ENCODE results near the gene ZNG1A. TPM values are rescaled to one million over a fixed set of nuclear protein-coding genes. Genes with fewer than 3 reads are reported as not detected.
"Not testable (repeated sequence)": the region's sequence is repeated elsewhere in the genome, so short reads cannot be mapped to it uniquely, and the experiment has no call there.

ZNG1A gene
- 10 to 100 TPM; 33.4 to 56.6 TPM for total RNA-seq

DNA sequence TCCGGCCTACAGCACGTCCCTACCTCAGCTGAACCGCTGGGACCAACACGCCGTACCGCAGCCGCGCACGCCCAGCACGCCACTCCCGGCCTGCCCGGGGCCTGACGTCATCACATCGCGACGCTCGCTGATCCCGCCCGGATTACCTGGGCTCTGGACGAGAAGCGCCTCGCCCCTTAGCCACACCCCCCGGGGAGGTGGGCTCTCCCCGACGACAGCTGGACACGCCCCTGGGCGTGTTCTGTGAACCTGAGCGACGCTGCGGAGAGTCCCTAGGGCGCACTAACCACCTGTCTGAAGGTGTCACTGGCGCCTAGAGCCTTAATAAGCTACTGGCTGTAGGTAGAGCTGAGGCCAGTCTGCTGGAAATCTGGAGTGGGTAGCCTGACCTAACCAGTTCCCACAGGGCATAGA lies at the start of gene ZNG1A:
Gene ZNG1A, minus strand, starts transcription at position 87 of the 414 bp plus-strand sequence. CDS start 87 bp downstream, outside the sequence.
- H3K36me3 Mint-ChIP-seq; H3K27me3 Mint-ChIP-seq; H3K4me1 Mint-ChIP-seq (ENCODE audit: low read depth in 2 of 2); H3K9me3 Mint-ChIP-seq; ATAC-seq: not testable (repeated sequence)
- DNase-seq (ENCODE audit: low spot score), result peak; percentile 79
- Mint-ChIP-seq H3K4me3 (peak within 1 kb of the TSS; percentile 94), H3K27ac (peak within 1 kb of the TSS; percentile 68 to 92)

- Mint-ChIP-seq H3K4me3 (no peak overlapping the region), H3K9me3 (no peaks in the 10 kb centered on the region), H3K4me1 (ENCODE audit: low read depth in 2 of 2) (peaks cover 22% of the 10 kb centered on the region in 2 donors), H3K27me3 (no peaks in the 10 kb centered on the region), H3K27ac (no peak overlapping the region), H3K36me3 (peaks cover 13% of the 10 kb centered on the region)
- DNase-seq (ENCODE audit: low spot score) (no peak), ATAC-seq (no peak)
These were observed 49.0 kb upstream of the ZNG1A start for GRCh38 chr9:227860-228259.

DNA sequence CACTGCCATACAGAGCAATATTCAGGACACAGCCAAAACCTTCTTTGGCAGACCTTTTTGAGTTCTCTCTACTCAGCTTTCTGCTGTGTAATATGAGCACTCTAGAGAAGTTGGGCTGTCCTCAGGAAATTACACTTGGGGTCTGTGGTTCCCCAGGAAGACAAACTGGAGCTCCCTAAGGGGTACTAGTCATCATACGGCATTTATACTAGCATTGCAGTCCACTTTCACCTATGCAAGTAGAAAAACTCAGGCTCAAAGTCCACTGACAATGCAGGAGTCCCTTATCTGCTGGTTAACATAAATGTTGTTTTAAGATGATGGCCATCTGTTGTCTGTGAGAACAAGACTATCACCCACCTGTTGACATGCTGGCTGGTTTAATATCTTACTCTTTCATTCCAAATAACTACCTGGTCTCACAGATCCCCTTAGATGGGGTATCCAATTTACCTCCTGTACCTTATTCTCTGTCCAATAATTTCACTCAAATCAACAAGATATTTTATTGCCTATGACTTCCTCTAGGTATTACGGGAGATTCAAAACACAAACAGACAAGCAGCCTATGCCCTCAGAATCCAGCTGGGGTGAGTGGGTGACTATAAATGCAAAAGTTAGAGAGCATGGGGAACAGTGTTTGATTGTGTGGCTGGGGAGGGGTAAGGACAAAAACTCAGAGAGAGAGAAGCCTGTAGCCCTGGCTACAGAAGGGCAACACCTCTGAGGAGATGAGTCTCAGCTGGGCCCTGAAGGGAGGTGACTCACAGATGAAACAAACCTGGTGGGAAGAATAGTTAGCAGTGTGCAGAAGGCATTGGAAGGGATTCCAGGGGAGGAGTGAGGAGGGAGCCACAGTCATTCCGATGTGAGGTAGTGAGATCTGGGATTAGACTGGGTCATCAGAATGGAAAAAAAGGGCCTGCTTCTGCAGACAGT lies 46.0 kb upstream of the ZNG1A start:
- peak; percentile 71 for DNase-seq (ENCODE audit: low spot score)
- peak; percentile 77 to 85 for ATAC-seq
- no peak overlapping the region for H3K27ac Mint-ChIP-seq
- H3K9me3 Mint-ChIP-seq, result no peaks in the 10 kb centered on the region
- peaks cover 33 to 37% of the 10 kb centered on the region in 2 donors for H3K4me1 Mint-ChIP-seq (ENCODE audit: low read depth in 2 of 2)
- H3K27me3 Mint-ChIP-seq, result no peaks in the 10 kb centered on the region
- peaks cover 7% of the 10 kb centered on the region for H3K36me3 Mint-ChIP-seq
- H3K4me3 Mint-ChIP-seq, result no peak overlapping the region

DNA sequence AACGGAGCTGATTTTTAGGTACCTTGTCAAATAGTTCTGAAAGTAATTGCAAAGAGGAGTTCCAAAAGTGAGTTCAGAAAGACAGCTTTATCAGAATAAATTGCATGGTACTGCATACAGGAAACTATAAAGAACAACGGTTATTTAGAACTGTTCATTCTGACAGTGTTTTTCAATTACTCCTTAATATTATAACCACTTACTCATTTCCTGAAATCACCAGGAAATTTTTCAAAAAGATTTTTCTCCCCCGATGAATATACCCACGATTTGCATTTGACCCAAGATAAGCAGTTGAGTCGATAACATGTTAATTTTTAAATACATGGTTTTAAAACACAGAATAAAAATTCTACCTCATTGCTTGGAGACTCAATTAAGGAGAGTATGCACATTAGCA lies 45.2 kb upstream of the ZNG1A start:
- Mint-ChIP-seq H3K27ac (no peak overlapping the region), H3K4me3 (no peak overlapping the region), H3K27me3 (no peaks in the 10 kb centered on the region), H3K4me1 (ENCODE audit: low read depth in 2 of 2) (peaks cover 30 to 34% of the 10 kb centered on the region in 2 donors), H3K36me3 (peaks cover 7% of the 10 kb centered on the region), H3K9me3 (no peaks in the 10 kb centered on the region)
- DNase-seq (ENCODE audit: low spot score) (no peak), ATAC-seq (no peak)

GRCh38 chr9:223152-223551 lies 44.3 kb upstream of the ZNG1A start:
- no peaks in the 10 kb centered on the region for H3K9me3 Mint-ChIP-seq
- ATAC-seq (no peak), DNase-seq (ENCODE audit: low spot score) (no peak)
- peak overlapping the region; percentile 77 for H3K4me3 Mint-ChIP-seq
- peaks cover 7% of the 10 kb centered on the region for H3K36me3 Mint-ChIP-seq
- peak overlapping the region in 1 of 2 donors; percentile 83 for H3K27ac Mint-ChIP-seq
- no peaks in the 10 kb centered on the region for H3K27me3 Mint-ChIP-seq
- H3K4me1 Mint-ChIP-seq (ENCODE audit: low read depth in 2 of 2), result peaks cover 28 to 31% of the 10 kb centered on the region in 2 donors

GRCh38 chr9:221989-222776 lies 43.3 kb upstream of the ZNG1A start:
- Mint-ChIP-seq H3K27ac (peak overlapping the region in 1 of 2 donors; percentile 83), H3K9me3 (no peaks in the 10 kb centered on the region), H3K4me3 (peak overlapping the region; percentile 77), H3K27me3 (no peaks in the 10 kb centered on the region), H3K4me1 (ENCODE audit: low read depth in 2 of 2) (peaks cover 27 to 29% of the 10 kb centered on the region in 2 donors), H3K36me3 (no peaks in the 10 kb centered on the region)
- peak; percentile 50 to 82 for ATAC-seq
- DNase-seq (ENCODE audit: low spot score), result peak; percentile 68

- Mint-ChIP-seq H3K4me1 (ENCODE audit: low read depth in 2 of 2) (peaks cover 40 to 41% of the 10 kb centered on the region in 2 donors), H3K27ac (peak overlapping the region in 1 of 2 donors; percentile 68), H3K9me3 (no peaks in the 10 kb centered on the region), H3K4me3 (no peak overlapping the region), H3K27me3 (no peaks in the 10 kb centered on the region), H3K36me3 (no peaks in the 10 kb centered on the region)
- no peak for DNase-seq (ENCODE audit: low spot score)
- no peak for ATAC-seq
These were observed 41.0 kb upstream of the ZNG1A start for GRCh38 chr9:219670-220365.

DNA sequence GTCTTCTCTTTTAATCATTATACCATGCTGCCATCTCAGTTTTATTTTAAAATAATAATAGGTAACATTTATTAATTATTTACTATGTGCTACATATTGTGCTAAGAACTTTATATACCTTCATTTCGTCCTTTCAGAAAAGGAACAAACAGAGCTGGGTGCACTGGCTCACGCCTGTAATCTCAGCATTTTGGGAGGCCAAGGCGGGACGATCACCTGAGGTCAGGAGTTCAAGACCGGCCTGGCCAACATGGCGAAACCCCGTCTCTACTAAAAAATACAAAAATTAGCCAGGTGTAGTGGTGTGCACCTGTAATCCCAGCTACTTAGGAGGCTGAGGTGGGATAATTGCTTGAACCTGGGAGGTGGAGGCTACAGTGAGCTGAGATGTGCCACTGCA lies 40.2 kb upstream of the ZNG1A start:
- not testable (repeated sequence) for H3K36me3 Mint-ChIP-seq; ATAC-seq; H3K27me3 Mint-ChIP-seq; H3K9me3 Mint-ChIP-seq; DNase-seq (ENCODE audit: low spot score); H3K27ac Mint-ChIP-seq; H3K4me3 Mint-ChIP-seq
- peaks cover 40 to 41% of the 10 kb centered on the region in 2 donors for H3K4me1 Mint-ChIP-seq (ENCODE audit: low read depth in 2 of 2)

DNA sequence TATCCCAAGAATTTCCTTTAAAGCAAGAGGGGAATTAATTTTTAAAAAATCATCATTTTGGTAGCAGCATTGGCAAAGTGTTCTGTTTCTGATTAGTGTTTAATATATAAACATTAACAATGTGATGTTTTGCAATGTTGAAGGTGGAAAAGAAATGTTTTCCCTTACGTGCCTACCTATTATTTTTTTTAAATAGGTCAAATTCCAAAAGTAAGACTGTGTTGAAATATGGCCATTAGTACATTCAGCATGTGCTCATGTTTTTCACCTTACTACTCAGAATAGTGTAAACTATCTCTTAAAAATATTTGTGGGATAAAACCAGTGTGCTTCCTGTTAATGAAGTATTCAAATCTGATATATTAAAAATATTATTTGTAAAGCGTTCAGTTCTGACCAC lies 39.1 kb upstream of the ZNG1A start:
- Mint-ChIP-seq H3K36me3 (no peaks in the 10 kb centered on the region), H3K27ac (no peak overlapping the region), H3K9me3 (no peaks in the 10 kb centered on the region), H3K27me3 (no peaks in the 10 kb centered on the region), H3K4me1 (ENCODE audit: low read depth in 2 of 2) (peaks cover 37% of the 10 kb centered on the region in 2 donors), H3K4me3 (no peak overlapping the region)
- DNase-seq (ENCODE audit: low spot score), result no peak
- ATAC-seq, result no peak

DNA sequence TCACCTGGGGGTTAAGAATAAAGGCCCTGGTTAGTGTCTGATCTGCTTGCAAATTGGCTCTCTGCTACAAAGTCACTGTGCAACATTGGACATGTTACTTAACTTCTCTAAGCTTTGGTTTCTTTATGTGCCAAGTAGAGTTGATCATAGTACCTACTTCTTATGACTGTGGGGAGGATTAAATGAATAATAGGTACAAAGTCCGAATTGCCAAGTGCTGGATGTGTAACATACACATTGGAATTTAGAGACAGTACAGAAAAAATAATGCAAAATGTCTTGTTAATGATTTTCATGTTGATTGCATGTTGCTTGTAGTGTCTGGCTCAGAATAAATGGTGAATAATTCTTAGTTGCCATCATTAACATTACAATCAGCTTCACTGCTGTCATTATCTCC lies 38.0 kb upstream of the ZNG1A start:
- H3K27me3 Mint-ChIP-seq, result no peaks in the 10 kb centered on the region
- H3K4me3 Mint-ChIP-seq, result peak overlapping the region; percentile 87
- H3K4me1 Mint-ChIP-seq (ENCODE audit: low read depth in 2 of 2), result peaks cover 26% of the 10 kb centered on the region in 2 donors
- DNase-seq (ENCODE audit: low spot score) (no peak), ATAC-seq (no peak)
- H3K9me3 Mint-ChIP-seq, result no peaks in the 10 kb centered on the region
- H3K36me3 Mint-ChIP-seq, result no peaks in the 10 kb centered on the region
- peak overlapping the region in 1 of 2 donors; percentile 49 for H3K27ac Mint-ChIP-seq

DNA sequence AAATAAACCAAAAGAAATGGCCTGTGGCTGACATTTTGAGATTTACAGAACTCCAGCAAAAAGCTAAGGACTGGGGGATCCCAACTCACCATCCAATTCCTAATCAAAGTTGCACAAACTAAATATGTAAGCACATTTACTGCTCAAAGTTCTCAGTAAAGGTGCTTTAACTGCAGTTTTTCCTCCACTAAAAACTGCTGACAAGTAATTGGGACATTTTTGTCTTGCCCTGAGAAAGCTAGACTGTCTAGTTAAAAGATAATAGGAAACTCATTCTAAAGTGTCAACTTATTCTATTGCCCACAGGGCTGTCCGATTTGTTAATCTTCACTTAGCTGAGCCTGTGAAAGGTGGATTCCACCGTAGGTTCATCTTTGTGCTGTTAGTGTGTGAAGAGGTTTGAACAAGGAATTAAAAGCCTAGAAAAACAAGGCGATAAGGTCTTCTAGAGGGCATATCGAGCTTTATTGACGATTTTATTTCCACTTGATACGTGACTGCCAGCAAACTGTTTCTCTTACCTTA lies 36.8 kb upstream of the ZNG1A start:
- DNase-seq (ENCODE audit: low spot score), result no peak
- H3K9me3 Mint-ChIP-seq, result no peaks in the 10 kb centered on the region
- no peak for ATAC-seq
- peak overlapping the region; percentile 87 for H3K4me3 Mint-ChIP-seq
- no peaks in the 10 kb centered on the region for H3K27me3 Mint-ChIP-seq
- no peaks in the 10 kb centered on the region for H3K36me3 Mint-ChIP-seq
- H3K4me1 Mint-ChIP-seq (ENCODE audit: low read depth in 2 of 2), result peaks cover 22 to 26% of the 10 kb centered on the region in 2 donors
- peak overlapping the region; percentile 51 to 60 for H3K27ac Mint-ChIP-seq

DNA sequence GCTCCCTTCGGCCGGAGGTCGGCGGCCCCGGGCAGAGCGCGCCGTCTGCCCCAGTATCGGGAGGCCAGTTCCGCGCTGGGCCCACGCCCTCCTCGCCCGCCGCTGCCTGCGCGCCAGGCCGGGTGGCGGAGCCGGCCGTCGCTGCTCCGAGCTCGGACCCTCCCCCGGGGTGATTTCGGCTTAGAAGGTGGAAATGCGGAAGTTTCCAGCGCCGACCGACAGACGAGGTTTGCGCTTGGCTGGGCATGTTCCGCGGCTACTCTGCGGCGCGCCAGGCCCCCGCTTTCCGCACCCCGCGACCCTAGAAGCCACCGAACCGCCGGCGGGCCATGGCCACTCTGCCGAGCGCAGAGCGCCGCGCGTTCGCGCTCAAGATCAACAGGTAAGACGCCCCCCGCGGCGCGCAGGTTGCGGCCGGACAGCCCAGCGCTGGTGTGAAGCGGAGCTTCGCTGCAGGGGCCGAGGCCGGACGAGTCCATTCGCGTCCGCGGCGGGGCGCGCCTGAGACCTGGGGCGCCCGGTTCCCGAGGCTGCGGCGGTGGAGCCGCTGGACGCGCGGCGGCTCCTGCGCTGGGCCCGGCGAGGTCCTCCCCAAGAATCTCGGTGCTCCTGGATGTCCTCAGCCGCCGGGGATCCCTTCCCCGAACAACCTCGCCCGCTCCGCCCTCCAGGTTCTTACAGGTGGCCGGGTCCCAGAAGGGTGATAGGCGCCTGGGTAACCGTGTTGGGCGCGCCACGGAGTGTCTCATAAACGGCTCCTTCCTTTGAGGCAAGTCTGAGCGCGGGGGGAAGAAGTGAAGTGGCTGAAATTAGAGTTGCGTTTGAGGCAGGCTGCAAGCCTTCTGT lies 36.0 kb upstream of the ZNG1A start, which contains the start of gene DOCK8:
Gene DOCK8, plus strand, starts transcription at position 218 of the 846 bp plus-strand sequence. Its CDS starts 112 bp downstream, at position 330.
- DNase-seq (ENCODE audit: low spot score) (peak; percentile 86), ATAC-seq (peak; percentile 95)
- Mint-ChIP-seq H3K27me3 (no peaks in the 10 kb centered on the region), H3K27ac (peak within 1 kb of the TSS; percentile 51 to 60), H3K9me3 (no peaks in the 10 kb centered on the region), H3K4me1 (ENCODE audit: low read depth in 2 of 2) (peaks cover 17 to 22% of the 10 kb centered on the region in 2 donors), H3K36me3 (no peaks in the 10 kb centered on the region), H3K4me3 (peak within 1 kb of the TSS; percentile 87)
